ENCODE results near the gene EGFR.

- TF ChIP-seq POLR2A (IDR thresholded peaks at IDR 0.05) (no peak), CTCF (IDR thresholded peaks at IDR 0.05) (no peak)
These were observed 111.8 kb downstream of the EGFR start for GRCh38 chr7:55130395-55131141.

Data from heart left ventricle (tissue), 13 donors.